Activated CD8-positive, alpha-beta memory T cell treated with anti-CD3 and anti-CD28 coated beads, Interleukin-2, amount 50 U/mL, for 48 hours (primary cell): ENCODE results near the gene ACLY.

Experiments used
- DNase-seq: peaks from one replicate; pipeline ENCODE4 v3.0.0-alpha.2; 2020

ACLY gene

DNA sequence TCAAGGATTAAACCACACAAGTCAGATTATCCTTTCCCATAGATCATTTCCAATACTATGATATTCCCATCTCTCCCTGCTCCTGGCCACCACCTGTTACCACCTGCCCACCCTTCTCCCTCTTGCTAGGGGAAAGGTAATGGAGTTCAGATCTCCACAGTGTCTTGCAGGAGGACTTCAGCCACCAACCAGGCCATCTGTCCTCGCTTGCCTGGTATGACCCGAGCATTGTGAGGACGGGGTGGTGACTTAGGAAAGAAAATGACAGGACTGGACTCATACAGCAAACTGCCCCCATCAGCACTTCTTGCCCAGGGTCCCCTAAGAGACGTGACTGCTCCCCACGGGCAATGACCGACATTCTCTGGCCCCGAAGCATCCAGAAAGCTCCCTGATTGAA lies 95.2 kb downstream of the ACLY start:
- no peak for DNase-seq

- no peak for DNase-seq
These were observed 95.6 kb downstream of the ACLY start for GRCh38 chr17:41823141-41823524.

GRCh38 chr17:41822216-41823140 lies 96.3 kb downstream of the ACLY start:
- no peak for DNase-seq

DNA sequence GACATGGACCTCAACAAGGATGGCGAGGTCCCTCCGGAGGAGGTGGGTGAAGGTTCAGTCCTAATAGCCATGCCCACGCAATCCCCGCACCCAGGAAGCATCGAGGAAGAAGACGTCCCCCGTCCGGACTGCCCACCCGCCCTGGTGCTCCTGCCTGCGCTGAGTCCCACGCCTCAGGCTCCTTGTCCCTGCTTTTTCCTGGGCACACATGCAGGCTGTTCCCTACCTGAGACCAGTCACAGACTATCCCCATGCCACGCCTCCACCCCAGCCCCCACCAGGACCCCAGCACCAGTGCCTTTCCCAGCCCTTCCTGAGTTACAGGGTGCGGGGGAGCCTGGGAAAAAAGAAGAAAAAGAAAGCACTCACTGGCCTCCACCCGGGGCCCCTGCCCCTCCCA lies 97.0 kb downstream of the ACLY start:
- no peak for DNase-seq

- DNase-seq = no peak
These were observed 100.7 kb downstream of the ACLY start for GRCh38 chr17:41818024-41818423.
